HCT116 (cell line): Measurements from ENCODE around the gene FN3K.

Experiments used
- CEBPB ChIP-seq: IDR thresholded peaks from 2 replicates; pipeline ENCODE4 v1.6.1; 2012; ENCODE audit warnings: low read depth
- ELF1 ChIP-seq: IDR thresholded peaks from 2 replicates; pipeline ENCODE4 v1.6.1; 2012; ENCODE audit warnings: low read depth, borderline replicate concordance
- EZH2 ChIP-seq: fragments of 200-600 bp; sonication (generic); IDR thresholded peaks from 2 replicates; pipeline ENCODE4 v1.6.1; 2017; ENCODE audit warnings: antibody characterized with exemption, mixed run types
- POLR2A ChIP-seq: IDR thresholded peaks from 2 replicates; pipeline ENCODE4 v1.7.0; 2011; ENCODE audit warnings: borderline replicate concordance; ENCODE audit not compliant: insufficient read depth, insufficient read length; ENCODE audit errors: extremely low read depth
- POLR2AphosphoS5 ChIP-seq: IDR thresholded peaks from 2 replicates; pipeline ENCODE4 v1.6.1; 2011; ENCODE audit warnings: mild to moderate bottlenecking, low read depth, low read length, moderate library complexity
- SIN3A ChIP-seq: IDR thresholded peaks from 2 replicates; pipeline ENCODE4 v1.6.1; 2012; ENCODE audit warnings: low read depth
- YY1 ChIP-seq: IDR thresholded peaks from 2 replicates; pipeline ENCODE4 v1.6.1; 2011; ENCODE audit warnings: low read length, low read depth, moderate library complexity, mild to moderate bottlenecking; ENCODE audit not compliant: insufficient replicate concordance; ENCODE audit errors: extremely low read depth
- ZNF274 ChIP-seq: fragments of 200-500 bp; sonication (Bioruptor generic); IDR thresholded peaks from 2 replicates; pipeline ENCODE4 v1.6.1; 2014; ENCODE audit warnings: mild to moderate bottlenecking, low read depth, low read length, inconsistent platforms
- TF ChIP-seq, protein P1 (sequence below), 3 experiments: fragments of 200-600 bp in 1 of 3; sonication (generic) in 1 of 3; IDR thresholded peaks in 2 of 3; conservative IDR thresholded peaks in 1 of 3; 2 replicates each; pipeline ENCODE4 v1.5.1; 2012 to 2017; ENCODE audit warnings: low read depth in 2 of 3, low read length in 2 of 3, antibody characterized with exemption in 1 of 3, borderline replicate concordance in 1 of 3, control low read depth in 1 of 3, mild to moderate bottlenecking in 1 of 3, mixed read lengths in 1 of 3, mixed run types in 1 of 3, moderate library complexity in 1 of 3; ENCODE audit not compliant: insufficient read depth in 1 of 3
- TF ChIP-seq, protein P2 (sequence below): IDR thresholded peaks from 2 replicates; pipeline ENCODE4 v1.6.1; 2012; ENCODE audit warnings: low read depth
- TF ChIP-seq, protein P3 (sequence below): IDR thresholded peaks from 2 replicates; pipeline ENCODE4 v1.6.1; 2012
- TF ChIP-seq, protein P4 (sequence below): IDR thresholded peaks from 2 replicates; pipeline ENCODE4 v1.6.1; 2011; ENCODE audit warnings: mild to moderate bottlenecking, low read length, moderate library complexity; ENCODE audit not compliant: insufficient replicate concordance; ENCODE audit errors: extremely low read depth

DNA sequence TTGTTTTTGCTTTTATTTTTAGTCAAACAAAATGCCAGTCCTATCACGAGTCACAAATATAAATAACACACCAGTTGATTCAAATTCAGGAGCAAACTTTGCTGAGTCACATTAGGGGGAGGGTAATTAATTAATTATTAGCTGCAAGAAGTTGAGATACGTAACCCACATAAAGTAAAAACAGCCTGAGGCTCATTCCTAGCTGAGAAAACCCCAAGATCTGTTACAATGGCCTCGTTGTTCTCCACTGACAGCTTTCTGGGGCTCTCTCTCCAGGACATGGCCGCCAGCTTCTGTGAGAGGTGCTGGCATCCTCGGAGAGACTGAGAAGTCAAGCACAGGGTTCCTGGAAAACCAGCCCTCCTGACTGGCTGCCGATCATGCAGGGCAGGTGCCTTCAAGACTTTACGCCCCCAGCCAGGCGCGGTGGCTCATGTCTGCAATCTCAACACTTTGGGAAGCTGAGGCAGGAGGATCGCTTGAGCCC lies 48.0 kb upstream of the FN3K start:
- TF ChIP-seq EZH2 (no peak), POLR2A (no peak), CEBPB (no peak), SIN3A (no peak), POLR2AphosphoS5 (no peak), ZNF274 (no peak), YY1 (no peak), ELF1 (no peak)
- TF ChIP-seq, protein P1, sequence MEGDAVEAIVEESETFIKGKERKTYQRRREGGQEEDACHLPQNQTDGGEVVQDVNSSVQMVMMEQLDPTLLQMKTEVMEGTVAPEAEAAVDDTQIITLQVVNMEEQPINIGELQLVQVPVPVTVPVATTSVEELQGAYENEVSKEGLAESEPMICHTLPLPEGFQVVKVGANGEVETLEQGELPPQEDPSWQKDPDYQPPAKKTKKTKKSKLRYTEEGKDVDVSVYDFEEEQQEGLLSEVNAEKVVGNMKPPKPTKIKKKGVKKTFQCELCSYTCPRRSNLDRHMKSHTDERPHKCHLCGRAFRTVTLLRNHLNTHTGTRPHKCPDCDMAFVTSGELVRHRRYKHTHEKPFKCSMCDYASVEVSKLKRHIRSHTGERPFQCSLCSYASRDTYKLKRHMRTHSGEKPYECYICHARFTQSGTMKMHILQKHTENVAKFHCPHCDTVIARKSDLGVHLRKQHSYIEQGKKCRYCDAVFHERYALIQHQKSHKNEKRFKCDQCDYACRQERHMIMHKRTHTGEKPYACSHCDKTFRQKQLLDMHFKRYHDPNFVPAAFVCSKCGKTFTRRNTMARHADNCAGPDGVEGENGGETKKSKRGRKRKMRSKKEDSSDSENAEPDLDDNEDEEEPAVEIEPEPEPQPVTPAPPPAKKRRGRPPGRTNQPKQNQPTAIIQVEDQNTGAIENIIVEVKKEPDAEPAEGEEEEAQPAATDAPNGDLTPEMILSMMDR (IDR thresholded peaks at IDR 0.05 in 2 of 3, conservative IDR thresholded peaks at IDR 0.05 in 1 of 3; ENCODE audit: borderline replicate concordance in 1 of 3, insufficient read depth in 1 of 3, low read depth in 2 of 3, low read length in 2 of 3) = no peak
- TF ChIP-seq, protein P2, sequence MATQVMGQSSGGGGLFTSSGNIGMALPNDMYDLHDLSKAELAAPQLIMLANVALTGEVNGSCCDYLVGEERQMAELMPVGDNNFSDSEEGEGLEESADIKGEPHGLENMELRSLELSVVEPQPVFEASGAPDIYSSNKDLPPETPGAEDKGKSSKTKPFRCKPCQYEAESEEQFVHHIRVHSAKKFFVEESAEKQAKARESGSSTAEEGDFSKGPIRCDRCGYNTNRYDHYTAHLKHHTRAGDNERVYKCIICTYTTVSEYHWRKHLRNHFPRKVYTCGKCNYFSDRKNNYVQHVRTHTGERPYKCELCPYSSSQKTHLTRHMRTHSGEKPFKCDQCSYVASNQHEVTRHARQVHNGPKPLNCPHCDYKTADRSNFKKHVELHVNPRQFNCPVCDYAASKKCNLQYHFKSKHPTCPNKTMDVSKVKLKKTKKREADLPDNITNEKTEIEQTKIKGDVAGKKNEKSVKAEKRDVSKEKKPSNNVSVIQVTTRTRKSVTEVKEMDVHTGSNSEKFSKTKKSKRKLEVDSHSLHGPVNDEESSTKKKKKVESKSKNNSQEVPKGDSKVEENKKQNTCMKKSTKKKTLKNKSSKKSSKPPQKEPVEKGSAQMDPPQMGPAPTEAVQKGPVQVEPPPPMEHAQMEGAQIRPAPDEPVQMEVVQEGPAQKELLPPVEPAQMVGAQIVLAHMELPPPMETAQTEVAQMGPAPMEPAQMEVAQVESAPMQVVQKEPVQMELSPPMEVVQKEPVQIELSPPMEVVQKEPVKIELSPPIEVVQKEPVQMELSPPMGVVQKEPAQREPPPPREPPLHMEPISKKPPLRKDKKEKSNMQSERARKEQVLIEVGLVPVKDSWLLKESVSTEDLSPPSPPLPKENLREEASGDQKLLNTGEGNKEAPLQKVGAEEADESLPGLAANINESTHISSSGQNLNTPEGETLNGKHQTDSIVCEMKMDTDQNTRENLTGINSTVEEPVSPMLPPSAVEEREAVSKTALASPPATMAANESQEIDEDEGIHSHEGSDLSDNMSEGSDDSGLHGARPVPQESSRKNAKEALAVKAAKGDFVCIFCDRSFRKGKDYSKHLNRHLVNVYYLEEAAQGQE = no peak
- TF ChIP-seq, protein P3, sequence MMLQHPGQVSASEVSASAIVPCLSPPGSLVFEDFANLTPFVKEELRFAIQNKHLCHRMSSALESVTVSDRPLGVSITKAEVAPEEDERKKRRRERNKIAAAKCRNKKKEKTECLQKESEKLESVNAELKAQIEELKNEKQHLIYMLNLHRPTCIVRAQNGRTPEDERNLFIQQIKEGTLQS = no peak
- TF ChIP-seq, protein P4, sequence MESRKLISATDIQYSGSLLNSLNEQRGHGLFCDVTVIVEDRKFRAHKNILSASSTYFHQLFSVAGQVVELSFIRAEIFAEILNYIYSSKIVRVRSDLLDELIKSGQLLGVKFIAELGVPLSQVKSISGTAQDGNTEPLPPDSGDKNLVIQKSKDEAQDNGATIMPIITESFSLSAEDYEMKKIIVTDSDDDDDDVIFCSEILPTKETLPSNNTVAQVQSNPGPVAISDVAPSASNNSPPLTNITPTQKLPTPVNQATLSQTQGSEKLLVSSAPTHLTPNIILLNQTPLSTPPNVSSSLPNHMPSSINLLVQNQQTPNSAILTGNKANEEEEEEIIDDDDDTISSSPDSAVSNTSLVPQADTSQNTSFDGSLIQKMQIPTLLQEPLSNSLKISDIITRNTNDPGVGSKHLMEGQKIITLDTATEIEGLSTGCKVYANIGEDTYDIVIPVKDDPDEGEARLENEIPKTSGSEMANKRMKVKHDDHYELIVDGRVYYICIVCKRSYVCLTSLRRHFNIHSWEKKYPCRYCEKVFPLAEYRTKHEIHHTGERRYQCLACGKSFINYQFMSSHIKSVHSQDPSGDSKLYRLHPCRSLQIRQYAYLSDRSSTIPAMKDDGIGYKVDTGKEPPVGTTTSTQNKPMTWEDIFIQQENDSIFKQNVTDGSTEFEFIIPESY = no peak
